PFSK-1 (cell line): ENCODE measurements around the gene OR8U1.

Experiments
- FOXP2 ChIP-seq: optimal IDR thresholded peaks from 2 replicates; pipeline ENCODE3; 2011; ENCODE audit warnings: borderline replicate concordance, control low read depth, inconsistent platforms; ENCODE audit not compliant: insufficient read depth; ENCODE audit errors: extremely low read length, extremely low read depth
- POLR2AphosphoS5 ChIP-seq: IDR thresholded peaks from 2 replicates; pipeline ENCODE4 v1.6.1; 2012; ENCODE audit warnings: low read depth, mild to moderate bottlenecking, control low read depth, low read length, moderate library complexity
- REST ChIP-seq, 2 experiments: IDR thresholded peaks; 2 replicates each; pipeline versions ENCODE4 v1.6.1 to v1.8.0; 2011 to 2012; ENCODE audit warnings: low read depth in 2 of 2, low read length in 2 of 2, control low read depth in 1 of 2, inconsistent platforms in 1 of 2, mild to moderate bottlenecking in 1 of 2, moderate library complexity in 1 of 2; ENCODE audit not compliant: insufficient read depth in 1 of 2
- SIN3A ChIP-seq: IDR thresholded peaks from 2 replicates; pipeline ENCODE4 v1.6.1; 2012; ENCODE audit warnings: mild to moderate bottlenecking, low read length, moderate library complexity, borderline replicate concordance; ENCODE audit not compliant: insufficient read depth
- TAF1 ChIP-seq: IDR thresholded peaks from 2 replicates; pipeline ENCODE4 v1.6.1; 2012; ENCODE audit warnings: low read length, control low read depth, borderline replicate concordance; ENCODE audit not compliant: insufficient read depth

The OR8U1 gene

DNA sequence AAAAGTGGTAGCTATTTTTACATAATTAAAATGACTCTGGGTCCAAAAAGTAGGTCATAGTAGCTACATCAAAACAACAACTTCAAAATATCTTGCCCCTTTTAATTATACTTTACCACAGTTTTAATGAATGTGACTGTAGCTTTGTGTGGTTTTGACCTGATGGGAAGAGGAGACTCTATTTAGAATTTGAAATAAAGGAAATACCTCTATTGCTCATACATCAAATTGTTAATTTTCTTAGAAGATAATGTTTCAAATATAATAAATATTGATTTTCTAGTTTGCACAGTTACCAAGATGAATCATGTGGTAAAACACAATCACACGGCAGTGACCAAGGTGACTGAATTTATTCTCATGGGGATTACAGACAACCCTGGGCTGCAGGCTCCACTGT lies 29.7 kb upstream of the OR8U1 start, which contains the start of gene OR8K1:
TSS of gene OR8K1 (plus strand) at position 301 of the 400 bp plus-strand sequence. CDS start at position 301, 0 bp downstream.
- TF ChIP-seq FOXP2 (no peak), SIN3A (no peak), TAF1 (no peak), POLR2AphosphoS5 (no peak), REST (IDR thresholded peaks at IDR 0.05; ENCODE audit: insufficient read depth in 1 of 2, low read depth in 2 of 2, low read length in 2 of 2) (no peak)

DNA sequence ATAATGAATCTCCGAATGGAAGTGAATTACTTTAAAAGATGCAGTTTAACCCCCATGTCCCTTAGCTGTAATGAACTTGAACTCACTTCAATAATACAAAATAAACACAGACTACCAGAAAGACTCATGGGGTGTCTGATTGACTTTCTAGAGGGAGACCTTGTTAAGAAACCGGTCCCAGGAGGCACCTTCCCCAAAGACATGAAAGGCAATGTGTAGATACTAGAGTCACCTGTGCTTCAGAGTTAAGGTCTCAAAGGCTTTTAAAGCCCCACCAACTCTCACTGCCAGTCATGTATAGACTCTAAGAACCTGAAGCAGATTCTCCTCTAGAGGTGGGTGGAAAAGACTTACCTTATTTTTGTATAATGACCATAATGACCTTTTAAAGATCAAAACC lies 21.4 kb upstream of the OR8U1 start, which contains the start of gene OR8J1:
TSS of gene OR8J1 (plus strand) at position 301 of the 400 bp plus-strand sequence. CDS start 5,956 bp downstream, outside the sequence.
- no peak for TF ChIP-seq FOXP2
- TF ChIP-seq TAF1 = no peak
- TF ChIP-seq SIN3A = no peak
- no peak for TF ChIP-seq POLR2AphosphoS5
- TF ChIP-seq REST (IDR thresholded peaks at IDR 0.05; ENCODE audit: insufficient read depth in 1 of 2, low read depth in 2 of 2, low read length in 2 of 2) = no peak

- TF ChIP-seq TAF1 = no peak
- TF ChIP-seq REST (IDR thresholded peaks at IDR 0.05; ENCODE audit: insufficient read depth in 1 of 2, low read depth in 2 of 2, low read length in 2 of 2) = no peak
- no peak for TF ChIP-seq POLR2AphosphoS5
- no peak for TF ChIP-seq SIN3A
- TF ChIP-seq FOXP2 = no peak
Measured at GRCh38 chr11:56380120-56380519, 4.7 kb downstream of the OR8U1 start.

DNA sequence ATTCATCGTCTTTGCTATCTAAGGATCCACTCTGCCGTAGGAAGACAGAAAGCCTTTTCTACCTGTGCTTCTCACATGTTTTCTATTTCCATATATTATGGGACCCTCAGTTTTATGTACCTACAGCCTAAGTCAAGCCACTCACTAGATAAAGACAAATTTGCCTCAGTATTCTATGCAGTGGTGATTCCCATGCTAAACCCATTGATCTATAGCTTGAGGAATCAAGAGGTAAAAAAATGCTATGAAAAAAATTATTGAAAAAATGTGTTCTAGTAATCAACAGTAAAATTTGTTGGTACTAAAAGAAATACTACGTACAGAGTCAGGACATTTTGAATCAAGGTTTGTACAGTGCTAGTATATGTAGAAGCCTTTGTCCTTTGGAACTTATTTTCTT lies 19.0 kb downstream of the OR8U1 start:
- TF ChIP-seq POLR2AphosphoS5 = no peak
- no peak for TF ChIP-seq REST (IDR thresholded peaks at IDR 0.05; ENCODE audit: insufficient read depth in 1 of 2, low read depth in 2 of 2, low read length in 2 of 2)

DNA sequence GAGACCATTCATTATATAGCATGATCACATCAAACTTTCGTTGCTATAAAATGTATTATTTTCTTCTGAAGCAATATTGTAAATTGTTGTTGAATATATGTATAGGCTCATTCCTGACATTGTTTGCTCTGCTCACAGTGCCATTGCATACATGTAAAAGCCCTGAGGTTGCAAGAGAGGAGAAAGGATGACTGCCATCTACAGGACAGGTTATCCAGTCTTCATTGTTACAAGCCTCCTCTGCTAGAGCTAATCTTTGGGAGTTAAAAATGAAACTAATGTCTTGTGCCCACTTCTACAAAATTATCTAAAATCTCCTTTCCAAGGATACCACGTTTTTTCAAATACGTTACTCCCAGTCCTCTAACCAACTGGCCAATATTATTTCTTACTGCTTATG lies 20.6 kb downstream of the OR8U1 start:
- TF ChIP-seq SIN3A (no peak), FOXP2 (no peak), REST (IDR thresholded peaks at IDR 0.05; ENCODE audit: insufficient read depth in 1 of 2, low read depth in 2 of 2, low read length in 2 of 2) (no peak), POLR2AphosphoS5 (no peak), TAF1 (no peak)
